Liver (tissue), 9 donors: ENCODE results near the gene DSEL. TPM values are rescaled to one million over a fixed set of nuclear protein-coding genes. Genes with fewer than 3 reads are reported as not detected.

Experiments used
- DNase-seq: peaks from one replicate; pipeline ENCODE4 v3.0.0-alpha.2; 2017; ENCODE audit warnings: low spot score
- H3K27ac ChIP-seq, 2 donors: one replicate each; pipeline ENCODE4 v1.7.0; 2013; ENCODE audit warnings: inconsistent platforms in 2 of 2, low read length in 2 of 2, control low read depth in 1 of 2, low read depth in 1 of 2, mild to moderate bottlenecking in 1 of 2
- H3K27me3 ChIP-seq, 4 donors: one replicate each; pipeline versions ENCODE4 v1.6.1 to v1.7.0; 2013; ENCODE audit warnings: low read length in 3 of 4, inconsistent platforms in 1 of 4, mild to moderate bottlenecking in 1 of 4, moderate library complexity in 1 of 4; ENCODE audit not compliant: control insufficient read depth in 4 of 4, insufficient read depth in 4 of 4
- H3K36me3 ChIP-seq, 4 donors: one replicate each; pipeline versions ENCODE4 v1.6.1 to v1.7.0; 2013; ENCODE audit warnings: low read length in 3 of 4, mild to moderate bottlenecking in 3 of 4, low read depth in 1 of 4, moderate library complexity in 1 of 4; ENCODE audit not compliant: control insufficient read depth in 4 of 4, insufficient read depth in 3 of 4
- H3K4me1 ChIP-seq, 4 donors: one replicate each; pipeline versions ENCODE4 v1.6.1 to v1.7.0; 2013; ENCODE audit warnings: low read length in 3 of 4, mild to moderate bottlenecking in 3 of 4, moderate library complexity in 1 of 4; ENCODE audit not compliant: control insufficient read depth in 4 of 4, insufficient read depth in 4 of 4
- H3K4me3 ChIP-seq, 3 donors: one replicate each; pipeline versions ENCODE4 v1.6.1 to v1.7.0; 2013; ENCODE audit warnings: low read length in 3 of 3, control low read depth in 1 of 3, low read depth in 1 of 3, mild to moderate bottlenecking in 1 of 3
- H3K9ac ChIP-seq, 2 donors: one replicate each; pipeline ENCODE4 v1.7.0; 2013; ENCODE audit warnings: low read length in 2 of 2, mild to moderate bottlenecking in 2 of 2, moderate library complexity in 2 of 2, control low read depth in 1 of 2, low read depth in 1 of 2
- H3K9me3 ChIP-seq, 4 donors: one replicate each; pipeline versions ENCODE4 v1.6.1 to v1.7.0; 2013; ENCODE audit warnings: low read length in 3 of 4; ENCODE audit not compliant: control insufficient read depth in 4 of 4
- ATF3 ChIP-seq: IDR thresholded peaks from 2 replicates; pipeline ENCODE4 v1.6.1; 2016; ENCODE audit warnings: antibody characterized with exemption
- CTCF ChIP-seq: fragments of 150-350 bp; IDR thresholded peaks from 2 replicates; pipeline ENCODE4 v1.5.1; 2017; ENCODE audit warnings: improper control_type of control experiment, low read depth, low read length; ENCODE audit not compliant: missing input control
- EGR1 ChIP-seq, 2 donors: IDR thresholded peaks; 2 replicates each; pipeline ENCODE4 v1.6.1; 2016 to 2018; ENCODE audit warnings: antibody characterized with exemption in 2 of 2, low read depth in 2 of 2
- FOXA1 ChIP-seq: IDR thresholded peaks from 2 replicates; pipeline ENCODE4 v1.6.1; 2016; ENCODE audit warnings: antibody characterized with exemption
- GABPA ChIP-seq, 2 donors: IDR thresholded peaks in 1 of 2; conservative IDR thresholded peaks in 1 of 2; 2 replicates each; pipeline ENCODE4 v1.6.1; 2016; ENCODE audit warnings: antibody characterized with exemption in 2 of 2, mild to moderate bottlenecking in 1 of 2, moderate library complexity in 1 of 2
- HNF4A ChIP-seq, 2 donors: conservative IDR thresholded peaks; 2 replicates each; pipeline ENCODE4 v1.6.1; 2016; ENCODE audit warnings: antibody characterized with exemption in 2 of 2, mild to moderate bottlenecking in 2 of 2
- MAX ChIP-seq: IDR thresholded peaks from 2 replicates; pipeline ENCODE4 v1.6.1; 2016; ENCODE audit warnings: antibody characterized with exemption
- RAD21 ChIP-seq, 2 donors: IDR thresholded peaks; 2 replicates each; pipeline ENCODE4 v1.6.1; 2016; ENCODE audit warnings: antibody characterized with exemption in 2 of 2, mild to moderate bottlenecking in 2 of 2
- REST ChIP-seq: IDR thresholded peaks from 2 replicates; pipeline ENCODE4 v1.6.1; 2016; ENCODE audit warnings: antibody characterized with exemption, mild to moderate bottlenecking
- RXRA ChIP-seq, 2 donors: IDR thresholded peaks; 2 replicates each; pipeline ENCODE4 v1.6.1; 2017 to 2018; ENCODE audit warnings: antibody characterized with exemption in 2 of 2, mild to moderate bottlenecking in 1 of 2
- TAF1 ChIP-seq: conservative IDR thresholded peaks from 2 replicates; pipeline ENCODE4 v1.6.1; 2016; ENCODE audit warnings: antibody characterized with exemption, mild to moderate bottlenecking
- YY1 ChIP-seq: IDR thresholded peaks from 2 replicates; pipeline ENCODE4 v1.6.1; 2016; ENCODE audit warnings: antibody characterized with exemption, mild to moderate bottlenecking
- WGBS: extraction: QIAGEN DNeasy Blood & Tissue Kit; methylation state at CpG from one replicate; pipeline ENCODE4 v1.1.7; 2013; 5-methylcytosine and 5-hydroxymethylcytosine counted together
- polyA plus RNA-seq, 2 donors: library from polyadenylated mRNA; stranded (reverse) in 1 of 2; unstranded in 1 of 2; fragments of 200-250 nt in 1 of 2; fragments of >200 nt in 1 of 2; fragmentation: Nextera tagmentation in 1 of 2; extraction: Ambion mirVana in 1 of 2; gene quantifications; one replicate each; pipeline versions ENCODE4 v1.2.1 to v1.2.3, GENCODE V29; 2013 to 2015
- total RNA-seq, 2 donors: library from RNA; depleted of rRNA; stranded (reverse); fragments of >200 nt; gene quantifications; one replicate each; pipeline ENCODE4 v1.2.3, GENCODE V29; 2014
- donor health status: healthy.
- donor health status: healthy.
- donor health status: healthy.
- donor health status: healthy.
- donor health status: healthy.

DSEL gene
- total and polyA plus RNA-seq, 4 donors = 1.7 to 4.9 (median 3.4) TPM

GRCh38 chr18:67464499-67464898, 52.0 kb downstream of the DSEL start:
- no peak for TF ChIP-seq FOXA1
- no peak for TF ChIP-seq TAF1
- no peak for TF ChIP-seq CTCF
- TF ChIP-seq EGR1 (IDR thresholded peaks at IDR 0.05; ENCODE audit: low read depth in 2 of 2) = no peak
- no peak for TF ChIP-seq YY1
- no peak for TF ChIP-seq MAX
- TF ChIP-seq GABPA (IDR thresholded peaks at IDR 0.05 in 1 of 2, conservative IDR thresholded peaks at IDR 0.05 in 1 of 2) = no peak
- TF ChIP-seq ATF3 = no peak
- TF ChIP-seq RAD21 (IDR thresholded peaks at IDR 0.05) = no peak
- no peak for TF ChIP-seq HNF4A (conservative IDR thresholded peaks at IDR 0.05)
- no peak for TF ChIP-seq RXRA (IDR thresholded peaks at IDR 0.05)
- no peak overlapping the region for H3K4me3 ChIP-seq

GRCh38 chr18:67463829-67464228, 52.7 kb downstream of the DSEL start:
- Histone ChIP-seq H3K9me3 (no peaks in the 10 kb centered on the region), H3K27ac (no peak overlapping the region), H3K4me1 (no peaks in the 10 kb centered on the region), H3K4me3 (no peak overlapping the region), H3K9ac (no peak overlapping the region), H3K27me3 (no peaks in the 10 kb centered on the region), H3K36me3 (no peaks in the 10 kb centered on the region)
- TF ChIP-seq TAF1 (no peak), ATF3 (no peak), EGR1 (IDR thresholded peaks at IDR 0.05; ENCODE audit: low read depth in 2 of 2) (no peak), REST (no peak), CTCF (peak; percentile 21), RAD21 (IDR thresholded peaks at IDR 0.05) (peak; percentile 38 to 52)
- no peak for DNase-seq
- 71% methylated on average over 2 of the region's 2 CpGs for WGBS

More at GRCh38 chr18:67464499-67464898, 52.0 kb downstream of the DSEL start:
- H3K9me3 ChIP-seq = no peaks in the 10 kb centered on the region
- H3K4me1 ChIP-seq = no peaks in the 10 kb centered on the region
- no peak for DNase-seq
- H3K27me3 ChIP-seq = no peaks in the 10 kb centered on the region
- no peak overlapping the region for H3K27ac ChIP-seq
- 94% methylated on average over 1 of the region's 1 CpG for WGBS
- H3K36me3 ChIP-seq = no peaks in the 10 kb centered on the region
- H3K9ac ChIP-seq = no peak overlapping the region
